Measurements from ENCODE around the gene IER3IP1. TPM values are rescaled to one million over a fixed set of nuclear protein-coding genes. Genes with fewer than 3 reads are reported as not detected.
A peak's percentile ranks its signal among the peaks of the same experiment; 100 is the strongest.
"Not testable (repeated sequence)": the region's sequence is repeated elsewhere in the genome, so short reads cannot be mapped to it uniquely, and the experiment has no call there.

Gene IER3IP1
- total and polyA plus RNA-seq, 5 donors, result 8.8 to 16.8 (median 9.5) TPM

DNA sequence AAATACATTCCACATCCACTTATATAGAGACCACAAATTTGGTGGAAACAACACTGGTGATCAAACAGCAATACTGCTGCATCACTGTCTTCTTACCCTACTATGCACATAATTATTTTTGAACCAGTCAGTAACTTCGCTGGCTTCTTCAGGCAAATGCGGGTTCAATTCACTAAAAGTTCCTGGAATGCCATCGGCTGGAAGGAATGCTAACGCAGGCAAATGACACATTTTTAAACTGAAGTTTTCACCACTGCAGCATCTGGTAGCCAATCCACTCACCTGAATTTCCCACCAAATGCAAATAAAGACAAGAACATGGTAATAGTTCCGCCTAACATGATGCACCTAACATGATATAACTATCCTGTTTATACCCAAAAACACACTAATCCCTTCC lies 15.9 kb downstream of the IER3IP1 start:
- H3K27me3 ChIP-seq (ENCODE audit: control insufficient read depth, insufficient read depth), result no peaks in the 10 kb centered on the region
- H3K4me3 ChIP-seq (ENCODE audit: low read length), result no peak overlapping the region
- 98% methylated on average over 5 of the region's 5 CpGs for WGBS
- H3K9me3 ChIP-seq (ENCODE audit: control insufficient read depth, low read length), result no peaks in the 10 kb centered on the region
- ATAC-seq, result no peak
- intact Hi-C loops (cut with DNase I), result no loop called here
- H3K27ac ChIP-seq (ENCODE audit: low read length), result no peak overlapping the region
- DNase-seq, result no peak
- no peaks in the 10 kb centered on the region for H3K4me1 ChIP-seq (ENCODE audit: control insufficient read depth, insufficient read depth, low read length)

DNA sequence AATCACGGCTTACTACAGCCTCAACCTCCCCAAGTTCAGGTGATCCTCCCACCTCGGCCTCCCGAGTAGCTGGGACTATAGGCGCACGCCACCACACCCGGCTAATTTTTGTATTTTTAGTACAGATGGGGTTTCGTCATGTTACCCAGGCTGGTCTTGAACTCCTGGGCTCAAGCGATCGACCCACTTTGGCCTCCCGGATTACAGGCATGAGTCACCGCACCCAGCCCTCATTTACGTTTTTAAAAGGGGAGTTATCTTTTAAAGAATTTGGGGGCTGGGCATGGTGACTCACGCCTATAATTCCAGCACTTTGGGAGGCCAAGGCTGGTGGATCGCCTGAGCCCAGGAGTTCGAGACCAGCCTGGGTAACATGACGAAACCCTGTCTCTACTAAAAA lies 17.8 kb downstream of the IER3IP1 start:
- H3K4me1 ChIP-seq (ENCODE audit: control insufficient read depth, insufficient read depth, low read length); intact Hi-C loops (cut with DNase I); H3K27me3 ChIP-seq (ENCODE audit: control insufficient read depth, insufficient read depth); H3K9me3 ChIP-seq (ENCODE audit: control insufficient read depth, low read length); H3K27ac ChIP-seq (ENCODE audit: low read length); H3K4me3 ChIP-seq (ENCODE audit: low read length); DNase-seq; ATAC-seq: not testable (repeated sequence)
- WGBS, result 93% methylated on average over 16 of the region's 16 CpGs

DNA sequence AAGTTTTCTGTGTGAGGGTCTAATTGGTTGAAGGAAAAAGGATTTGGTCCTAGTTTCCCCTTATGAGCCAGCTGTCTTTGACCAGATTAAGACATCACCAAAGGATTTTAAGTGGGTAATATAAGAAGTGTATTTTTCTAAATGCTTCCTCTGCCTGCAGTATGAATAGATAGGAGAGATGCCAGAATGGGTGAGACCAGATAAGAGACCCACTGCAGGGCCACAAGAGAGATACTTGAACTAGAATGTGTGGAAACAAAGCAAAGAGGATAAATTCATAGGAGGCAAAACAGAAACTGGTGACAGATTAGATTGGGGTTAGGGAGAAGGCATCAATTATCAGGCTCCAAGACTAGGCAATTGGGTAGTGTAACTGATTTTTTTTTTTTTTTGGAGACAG lies 24.7 kb downstream of the IER3IP1 start:
- Histone ChIP-seq H3K9me3 (ENCODE audit: control insufficient read depth, low read length) (no peaks in the 10 kb centered on the region), H3K27ac (ENCODE audit: low read length) (peak overlapping the region; percentile 80), H3K27me3 (ENCODE audit: control insufficient read depth, insufficient read depth) (no peaks in the 10 kb centered on the region), H3K4me1 (ENCODE audit: control insufficient read depth, insufficient read depth, low read length) (peaks cover 2% of the 10 kb centered on the region), H3K4me3 (ENCODE audit: low read length) (no peak overlapping the region)
- intact Hi-C loops (cut with DNase I), result no loop called here
- ATAC-seq (no peak), DNase-seq (no peak)

DNA sequence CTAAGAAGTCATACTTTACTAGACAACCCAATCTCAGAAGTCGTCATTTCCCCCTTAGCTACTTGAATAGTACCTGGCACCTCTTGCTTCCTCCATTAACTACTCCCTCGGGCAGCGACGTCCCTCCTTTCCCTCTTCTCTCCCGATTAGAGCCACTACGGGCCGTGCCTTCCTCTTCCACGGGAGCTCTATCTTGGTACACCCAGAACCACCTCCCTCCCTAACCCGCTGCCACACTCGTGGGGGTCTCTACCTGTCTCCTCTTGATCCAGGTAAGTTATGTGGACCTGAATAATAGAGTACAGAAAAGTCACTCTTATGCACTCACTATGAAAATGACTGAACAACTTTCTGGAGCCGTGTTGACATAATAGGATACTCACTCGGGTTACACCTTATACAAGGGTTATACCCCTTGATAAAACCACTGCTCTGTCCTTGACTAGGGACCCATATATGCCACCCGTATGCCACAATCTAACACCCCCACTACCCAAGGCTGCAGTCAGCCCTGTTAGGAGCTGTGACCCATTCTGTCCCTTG lies 25.3 kb downstream of the IER3IP1 start:
- peak in 1 of 3 donors; percentile 44 for DNase-seq
- Histone ChIP-seq H3K27me3 (ENCODE audit: control insufficient read depth, insufficient read depth) (no peaks in the 10 kb centered on the region), H3K9me3 (ENCODE audit: control insufficient read depth, low read length) (no peaks in the 10 kb centered on the region), H3K27ac (ENCODE audit: low read length) (peak overlapping the region; percentile 80), H3K4me3 (ENCODE audit: low read length) (peak overlapping the region; percentile 72), H3K4me1 (ENCODE audit: control insufficient read depth, insufficient read depth, low read length) (peaks cover 2% of the 10 kb centered on the region)
- intact Hi-C loops (cut with DNase I), result no loop called here
- 5% methylated on average over 13 of the region's 13 CpGs for WGBS
- ATAC-seq, result peak; percentile 29 to 47

DNA sequence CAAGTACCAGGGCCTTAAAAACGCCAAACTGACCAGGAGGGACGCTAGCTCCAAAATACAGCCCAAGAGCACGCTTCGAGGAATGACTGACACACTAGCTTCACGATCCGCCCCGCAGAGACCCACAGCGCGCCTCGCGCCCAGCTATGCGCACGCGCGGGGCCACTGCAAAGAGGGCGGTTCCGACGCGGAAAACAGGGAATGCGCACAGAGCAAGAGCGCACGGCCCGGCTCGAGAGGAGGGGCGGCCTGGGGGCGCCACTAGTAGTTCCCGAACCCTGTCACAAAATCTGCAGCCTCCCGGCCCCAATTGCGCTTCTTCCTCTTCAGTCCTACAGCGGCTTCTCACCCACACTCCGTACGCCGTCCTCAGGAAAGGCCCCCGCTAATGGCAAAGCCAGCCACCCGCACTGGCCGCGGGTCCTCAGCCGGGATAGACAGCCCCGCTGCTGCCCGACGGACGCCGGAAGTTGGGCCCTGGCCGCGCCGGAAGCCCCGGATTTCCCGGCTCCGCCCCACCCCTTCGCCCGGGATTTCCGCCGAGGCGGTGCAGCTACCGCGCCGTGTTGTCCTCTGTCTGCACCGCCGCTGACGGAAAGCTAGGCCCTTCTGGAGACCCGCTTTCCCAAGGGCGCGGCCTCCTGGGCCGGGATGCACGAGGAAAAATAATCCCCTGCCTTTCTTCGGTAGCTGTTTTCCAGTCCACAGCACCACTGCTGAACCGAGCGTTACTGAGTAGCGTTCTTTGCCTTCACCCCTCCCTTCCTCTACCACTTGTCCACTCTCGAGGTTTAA lies 25.9 kb downstream of the IER3IP1 start, which contains the start of gene HDHD2:
TSS of gene HDHD2 (minus strand) at position 472 of the 795 bp plus-strand sequence. CDS start 14,061 bp downstream, outside the sequence.
- intact Hi-C loops (cut with DNase I), result no loop called here
- H3K4me3 ChIP-seq (ENCODE audit: low read length), result peak within 1 kb of the TSS; percentile 72
- H3K27me3 ChIP-seq (ENCODE audit: control insufficient read depth, insufficient read depth), result no peaks in the 10 kb centered on the region
- no peaks in the 10 kb centered on the region for H3K9me3 ChIP-seq (ENCODE audit: control insufficient read depth, low read length)
- peak within 1 kb of the TSS; percentile 80 for H3K27ac ChIP-seq (ENCODE audit: low read length)
- peak; percentile 98 for ATAC-seq
- peaks cover 2% of the 10 kb centered on the region for H3K4me1 ChIP-seq (ENCODE audit: control insufficient read depth, insufficient read depth, low read length)
- peak; percentile 87 to 95 (median 94) for DNase-seq
- under 1% methylated on average over 70 of the region's 70 CpGs for WGBS

DNA sequence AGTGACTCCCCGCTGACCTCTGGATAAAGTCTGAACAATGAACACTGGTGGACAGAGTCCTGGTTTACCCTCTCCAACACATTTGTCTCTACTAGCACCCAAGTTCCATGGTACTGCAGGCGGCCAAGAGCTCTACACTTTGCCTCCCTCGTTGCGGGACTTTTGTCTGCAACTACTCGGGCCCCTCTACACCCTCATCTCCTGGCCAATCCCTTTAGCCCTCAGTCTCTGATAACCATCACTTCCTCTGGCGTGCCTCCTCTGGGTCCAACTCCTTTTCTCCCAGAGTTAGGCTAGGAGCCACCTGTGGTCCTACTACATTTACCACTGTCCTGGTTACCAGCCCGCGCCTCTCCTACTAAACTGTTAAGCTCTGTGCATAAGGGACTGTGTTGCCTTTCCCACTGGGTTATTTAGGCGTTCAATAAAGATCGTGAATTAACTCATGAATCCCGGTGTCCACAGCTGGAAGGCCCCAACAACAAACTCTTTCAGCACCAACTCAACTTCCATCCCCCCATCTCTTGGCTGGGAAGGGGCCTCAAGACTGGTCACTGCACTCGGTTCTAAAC lies 26.6 kb downstream of the IER3IP1 start:
- DNase-seq (peak in 1 of 3 donors; percentile 38), ATAC-seq (peak in 1 of 2 donors; percentile 10)
- peak overlapping the region; percentile 80 for H3K27ac ChIP-seq (ENCODE audit: low read length)
- H3K9me3 ChIP-seq (ENCODE audit: control insufficient read depth, low read length), result no peaks in the 10 kb centered on the region
- H3K4me3 ChIP-seq (ENCODE audit: low read length), result peak overlapping the region; percentile 72
- peaks cover 2% of the 10 kb centered on the region for H3K4me1 ChIP-seq (ENCODE audit: control insufficient read depth, insufficient read depth, low read length)
- WGBS, result 23% methylated on average over 12 of the region's 12 CpGs
- intact Hi-C loops (cut with DNase I), result loop anchor here in 1 of 4 donors (10.0 kb wide), 1 partner anchor 55 kb away; no protein-coding TSS in a partner anchor
- H3K27me3 ChIP-seq (ENCODE audit: control insufficient read depth, insufficient read depth), result no peaks in the 10 kb centered on the region

DNA sequence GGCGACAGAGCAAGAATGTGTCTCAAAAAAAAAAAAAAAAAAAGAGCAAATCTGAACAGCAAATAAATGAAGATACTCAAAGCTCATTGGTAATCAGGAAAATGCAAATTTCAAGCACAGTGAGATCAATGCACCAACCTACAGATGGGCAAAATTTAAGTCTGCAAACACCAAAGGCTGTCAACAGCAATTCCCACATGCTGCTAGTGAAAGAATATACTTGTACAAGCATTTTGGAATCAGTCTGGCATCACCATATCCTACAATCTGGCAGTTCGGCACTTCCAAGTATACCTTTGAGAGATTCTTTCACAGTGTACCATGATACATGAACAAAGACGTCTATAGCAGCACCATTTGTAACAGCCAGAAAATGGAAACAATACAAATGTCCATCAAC lies 30.0 kb downstream of the IER3IP1 start:
- intact Hi-C loops (cut with DNase I), result loop anchor here in 1 of 4 donors (10.0 kb wide), 1 partner anchor 59 kb away; no protein-coding TSS in a partner anchor
- Histone ChIP-seq H3K27me3 (ENCODE audit: control insufficient read depth, insufficient read depth) (no peaks in the 10 kb centered on the region), H3K4me1 (ENCODE audit: control insufficient read depth, insufficient read depth, low read length) (peaks cover 2% of the 10 kb centered on the region), H3K27ac (ENCODE audit: low read length) (no peak overlapping the region), H3K9me3 (ENCODE audit: control insufficient read depth, low read length) (no peaks in the 10 kb centered on the region), H3K4me3 (ENCODE audit: low read length) (no peak overlapping the region)
- ATAC-seq, result no peak
- no peak for DNase-seq
- 85% methylated on average over 3 of the region's 3 CpGs for WGBS

DNA sequence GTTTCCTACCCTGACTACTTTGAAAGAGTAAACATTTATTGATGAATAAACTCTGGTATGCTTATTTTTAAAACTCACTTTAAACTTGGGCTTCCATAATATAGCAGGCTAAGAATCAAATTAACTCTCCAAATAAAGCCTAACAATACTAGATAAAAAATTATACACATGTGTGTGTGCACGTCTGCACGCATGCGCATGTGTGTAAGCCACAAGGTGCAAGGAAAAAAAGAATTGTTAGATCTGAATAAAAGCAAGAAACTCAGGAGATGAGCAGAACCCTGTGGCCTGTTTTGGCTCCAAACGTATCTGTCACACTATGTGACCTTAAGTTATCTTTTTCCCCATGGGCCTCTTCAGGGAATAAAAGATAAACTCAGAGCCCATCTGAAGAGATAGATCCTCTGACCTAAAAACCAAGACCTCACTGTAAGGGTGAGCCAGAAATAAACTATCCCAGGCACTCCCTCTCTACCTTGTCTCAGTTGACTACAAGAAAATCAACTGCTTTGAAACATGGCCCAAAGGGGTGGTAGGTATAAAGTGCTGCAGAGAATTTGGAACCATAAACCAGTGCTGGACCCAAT lies 32.2 kb downstream of the IER3IP1 start:
- intact Hi-C loops (cut with DNase I), result loop anchor here in 1 of 4 donors (10.0 kb wide), 1 partner anchor 61 kb away; no protein-coding TSS in a partner anchor
- H3K27ac ChIP-seq (ENCODE audit: low read length), result no peak overlapping the region

DNA sequence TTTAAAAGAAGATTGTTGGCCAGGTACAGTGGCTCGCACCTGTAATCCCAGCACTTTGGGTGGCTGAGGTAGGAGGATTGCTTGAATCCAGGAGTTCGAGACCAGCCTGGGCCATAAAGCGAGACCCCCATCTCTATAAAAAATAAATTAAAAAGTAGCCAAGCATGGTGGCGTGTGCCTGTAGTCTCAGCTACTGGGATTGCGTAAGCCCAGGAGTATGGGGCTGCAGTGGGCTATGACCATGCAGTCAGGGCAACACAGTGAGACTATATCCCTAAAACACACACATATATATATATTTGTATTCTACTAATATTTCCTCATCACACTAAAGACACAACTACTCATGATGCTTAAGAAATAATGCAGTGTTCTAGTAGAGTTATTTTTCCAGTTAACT lies 33.0 kb downstream of the IER3IP1 start:
- H3K27ac ChIP-seq (ENCODE audit: low read length), result no peak overlapping the region
- 97% methylated on average over 5 of the region's 5 CpGs for WGBS
- H3K4me3 ChIP-seq (ENCODE audit: low read length), result no peak overlapping the region
- intact Hi-C loops (cut with DNase I), result loop anchor here in 1 of 4 donors (10.0 kb wide), 1 partner anchor 62 kb away; no protein-coding TSS in a partner anchor
- no peaks in the 10 kb centered on the region for H3K9me3 ChIP-seq (ENCODE audit: control insufficient read depth, low read length)
- DNase-seq, result no peak
- no peak for ATAC-seq
- H3K4me1 ChIP-seq (ENCODE audit: control insufficient read depth, insufficient read depth, low read length), result no peaks in the 10 kb centered on the region
- no peaks in the 10 kb centered on the region for H3K27me3 ChIP-seq (ENCODE audit: control insufficient read depth, insufficient read depth)

More for the DNA sequence above, 32.2 kb downstream of the IER3IP1 start:
- no peak for ATAC-seq
- WGBS, result 82% methylated on average over 4 of the region's 4 CpGs
- Histone ChIP-seq H3K4me3 (ENCODE audit: low read length) (no peak overlapping the region), H3K4me1 (ENCODE audit: control insufficient read depth, insufficient read depth, low read length) (no peaks in the 10 kb centered on the region), H3K27me3 (ENCODE audit: control insufficient read depth, insufficient read depth) (no peaks in the 10 kb centered on the region), H3K9me3 (ENCODE audit: control insufficient read depth, low read length) (no peaks in the 10 kb centered on the region)
- DNase-seq, result no peak

DNA sequence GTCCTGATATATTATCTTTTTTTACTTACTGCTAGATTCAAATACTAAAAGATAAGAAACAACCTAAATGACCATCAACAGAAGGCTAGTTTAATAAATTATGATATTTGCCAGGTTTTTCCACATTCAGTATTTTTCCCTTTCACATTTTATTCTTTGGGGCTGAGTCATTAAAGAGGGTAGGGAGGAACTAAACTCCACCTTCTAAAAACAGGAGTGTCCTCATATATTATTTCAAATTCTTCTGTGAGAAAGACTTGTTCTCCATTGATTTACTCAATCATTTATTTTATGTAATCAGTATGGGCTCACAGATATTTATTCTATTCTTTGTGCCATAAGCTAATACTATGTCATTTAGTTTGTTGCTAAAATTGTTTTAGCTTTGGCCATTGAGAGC lies 34.9 kb downstream of the IER3IP1 start:
- no peaks in the 10 kb centered on the region for H3K4me1 ChIP-seq (ENCODE audit: control insufficient read depth, insufficient read depth, low read length)
- H3K27ac ChIP-seq (ENCODE audit: low read length), result no peak overlapping the region
- no peak for ATAC-seq
- no peaks in the 10 kb centered on the region for H3K9me3 ChIP-seq (ENCODE audit: control insufficient read depth, low read length)
- intact Hi-C loops (cut with DNase I), result loop anchor here in 1 of 4 donors (10.0 kb wide), 1 partner anchor 64 kb away; no protein-coding TSS in a partner anchor
- no peak overlapping the region for H3K4me3 ChIP-seq (ENCODE audit: low read length)
- no peak for DNase-seq
- H3K27me3 ChIP-seq (ENCODE audit: control insufficient read depth, insufficient read depth), result no peaks in the 10 kb centered on the region

DNA sequence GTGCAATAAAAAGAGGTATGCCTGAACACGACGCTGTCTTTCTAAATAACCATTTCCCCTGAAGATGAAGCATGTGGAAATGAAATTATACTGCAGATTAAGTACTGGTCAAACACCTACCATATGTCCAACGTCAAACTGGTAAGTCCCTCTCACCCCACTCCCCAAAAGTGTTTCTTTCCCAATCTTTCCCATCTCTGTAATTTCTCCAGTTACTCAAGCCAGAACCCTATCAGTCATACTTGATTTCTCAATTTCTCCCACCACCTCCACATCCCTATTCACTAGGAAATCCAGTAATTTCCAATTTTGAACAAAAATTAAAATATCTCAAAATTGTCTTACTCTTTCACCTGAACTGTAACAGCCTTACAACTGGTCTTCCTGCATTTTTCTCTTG lies 55.0 kb downstream of the IER3IP1 start:
- no peaks in the 10 kb centered on the region for H3K9me3 ChIP-seq (ENCODE audit: control insufficient read depth, low read length)
- no peak for DNase-seq
- H3K27ac ChIP-seq (ENCODE audit: low read length), result no peak overlapping the region
- 95% methylated on average over 3 of the region's 3 CpGs for WGBS
- no peaks in the 10 kb centered on the region for H3K27me3 ChIP-seq (ENCODE audit: control insufficient read depth, insufficient read depth)
- no peak for ATAC-seq
- no peaks in the 10 kb centered on the region for H3K4me1 ChIP-seq (ENCODE audit: control insufficient read depth, insufficient read depth, low read length)
- no peak overlapping the region for H3K4me3 ChIP-seq (ENCODE audit: low read length)
- intact Hi-C loops (cut with DNase I), result no loop called here
